Activated CD8-positive, alpha-beta T cell treated with anti-CD3 and anti-CD28 coated beads for 36 hours (primary cell): ENCODE data around the gene KIF21A. TPM values are rescaled to one million over a fixed set of nuclear protein-coding genes. Genes with fewer than 3 reads are reported as not detected.

Experiments
- ATAC-seq: fragments of 200-7000 bp; cut with Tn5 transposase; one replicate; pipeline ENCODE4 v1.10.0; 2021; ENCODE audit warnings: mild to moderate bottlenecking, moderate library complexity
- CTCF ChIA-PET: fragments of 350-600 bp; sonication (Branson Sonifier 250); formaldehyde crosslinking; loops from one replicate; lab custom pipeline; 2021; ENCODE audit warnings: antibody characterized with exemption; lab: Charles Lee
- POLR2A ChIA-PET: fragments of 350-600 bp; sonication (Branson Sonifier 250); formaldehyde crosslinking; loops from one replicate; lab custom pipeline; 2021; ENCODE audit warnings: antibody characterized with exemption; lab: Charles Lee
- DNase-seq: peaks from one replicate; pipeline ENCODE4 v3.0.0-alpha.2; 2020
- H3K27ac Mint-ChIP-seq: one replicate; pipeline ENCODE4 v1.8.0; 2021; ENCODE audit warnings: mild to moderate bottlenecking, mixed read lengths
- H3K27me3 Mint-ChIP-seq: one replicate; pipeline ENCODE4 v1.8.0; 2021; ENCODE audit warnings: mixed read lengths
- H3K36me3 Mint-ChIP-seq: one replicate; pipeline ENCODE4 v1.8.0; 2021; ENCODE audit warnings: low read depth, mixed read lengths
- H3K4me1 Mint-ChIP-seq: one replicate; pipeline ENCODE4 v1.8.0; 2021; ENCODE audit warnings: low read depth, mixed read lengths
- H3K4me3 Mint-ChIP-seq: one replicate; pipeline ENCODE4 v1.8.0; 2021; ENCODE audit warnings: mild to moderate bottlenecking, moderate library complexity, mixed read lengths
- H3K9me3 Mint-ChIP-seq: one replicate; pipeline ENCODE4 v1.8.0; 2021; ENCODE audit warnings: mixed read lengths
- CTCF ChIP-seq: fragments of 200-600 bp; IDR thresholded peaks from one replicate; pipeline ENCODE4 v1.8.0; 2022; ENCODE audit warnings: antibody characterized with exemption, mild to moderate bottlenecking
- intact Hi-C: fragments of 100-400 bp; cut with micrococcal nuclease; formaldehyde crosslinking; loops from one replicate; pipeline ENCODE4 v1.10.0; 2022
- total RNA-seq, 2 experiments: library from RNA; stranded (reverse); gene quantifications; one replicate each; pipeline ENCODE4 v1.2.3, GENCODE V29; 2021

Gene KIF21A
- total RNA-seq, 2 experiments from 2014 or later = 18.0 to 20.0 TPM

- Mint-ChIP-seq H3K36me3 (peaks cover 20% of the 10 kb centered on the region), H3K27me3 (no peaks in the 10 kb centered on the region), H3K4me3 (no peak overlapping the region), H3K4me1 (no peaks in the 10 kb centered on the region), H3K9me3 (no peaks in the 10 kb centered on the region), H3K27ac (no peak overlapping the region)
- no peak for ATAC-seq
- no peak for TF ChIP-seq CTCF
- CTCF ChIA-PET = interaction anchor here (0.8 kb wide), 1 partner anchor 21 kb away, joined by 3 read pairs; no protein-coding TSS in a partner anchor
- intact Hi-C loops = no loop called here
- POLR2A ChIA-PET = no interaction called here
- no peak for DNase-seq
Observed at GRCh38 chr12:39354955-39355354, 88.0 kb downstream of the KIF21A start.

- ATAC-seq (no peak), DNase-seq (no peak)
- no peaks in the 10 kb centered on the region for H3K9me3 Mint-ChIP-seq
- H3K27ac Mint-ChIP-seq = no peak overlapping the region
- no peaks in the 10 kb centered on the region for H3K27me3 Mint-ChIP-seq
- intact Hi-C loops = no loop called here
- TF ChIP-seq CTCF = no peak
- H3K4me1 Mint-ChIP-seq = no peaks in the 10 kb centered on the region
- H3K36me3 Mint-ChIP-seq = peaks cover 16% of the 10 kb centered on the region
- POLR2A ChIA-PET = no interaction called here
- CTCF ChIA-PET = no interaction called here
- H3K4me3 Mint-ChIP-seq = no peak overlapping the region
Observed at GRCh38 chr12:39352471-39353017, 90.4 kb downstream of the KIF21A start.

- Mint-ChIP-seq H3K27me3 (no peaks in the 10 kb centered on the region), H3K9me3 (no peaks in the 10 kb centered on the region), H3K27ac (no peak overlapping the region), H3K4me1 (no peaks in the 10 kb centered on the region), H3K4me3 (no peak overlapping the region), H3K36me3 (peaks cover 9% of the 10 kb centered on the region)
- ATAC-seq (no peak), DNase-seq (no peak)
- ChIA-PET POLR2A (no interaction called here), CTCF (no interaction called here)
- no peak for TF ChIP-seq CTCF
- intact Hi-C loops = no loop called here
Observed at GRCh38 chr12:39351153-39351552, 91.8 kb downstream of the KIF21A start.

- intact Hi-C loops = no loop called here
- Mint-ChIP-seq H3K27ac (no peak overlapping the region), H3K27me3 (no peaks in the 10 kb centered on the region), H3K4me1 (no peaks in the 10 kb centered on the region), H3K4me3 (no peak overlapping the region), H3K36me3 (peaks cover 6% of the 10 kb centered on the region), H3K9me3 (no peaks in the 10 kb centered on the region)
- POLR2A ChIA-PET = interaction anchor here (0.5 kb wide), 1 partner anchor 62 kb away, joined by 3 read pairs; no protein-coding TSS in a partner anchor
- DNase-seq (no peak), ATAC-seq (no peak)
- no peak for TF ChIP-seq CTCF
- CTCF ChIA-PET = interaction anchor here (0.7 to 1.2 kb wide), 2 partner anchors 12 to 203 kb away, joined by 3 read pairs; no protein-coding TSS in a partner anchor
Observed at GRCh38 chr12:39348941-39349626, 93.8 kb downstream of the KIF21A start.

- intact Hi-C loops = no loop called here
- DNase-seq (no peak), ATAC-seq (no peak)
- no peak overlapping the region for H3K4me3 Mint-ChIP-seq
- peaks cover 6% of the 10 kb centered on the region for H3K36me3 Mint-ChIP-seq
- H3K27me3 Mint-ChIP-seq = no peaks in the 10 kb centered on the region
- no peaks in the 10 kb centered on the region for H3K9me3 Mint-ChIP-seq
- H3K27ac Mint-ChIP-seq = no peak overlapping the region
- CTCF ChIA-PET = interaction anchor here (1.2 kb wide), 1 partner anchor 202 kb away, joined by 3 read pairs; no protein-coding TSS in a partner anchor
- H3K4me1 Mint-ChIP-seq = no peaks in the 10 kb centered on the region
- POLR2A ChIA-PET = no interaction called here
- no peak for TF ChIP-seq CTCF
Observed at GRCh38 chr12:39348523-39348922, 94.4 kb downstream of the KIF21A start.
